GM04503 (cell line): Measurements from ENCODE around the gene FAAP20.
"Not testable (repeated sequence)": the region's sequence is repeated elsewhere in the genome, so short reads cannot be mapped to it uniquely, and the experiment has no call there.

Experiments
- DNase-seq: peaks from one replicate; pipeline ENCODE4 v3.0.0-alpha.2; 2012; ENCODE audit warnings: low read depth

The FAAP20 gene

GRCh38 chr1:2156866-2157265, 37.7 kb downstream of the FAAP20 start:
- DNase-seq = no peak

GRCh38 chr1:2155788-2156187, 38.8 kb downstream of the FAAP20 start:
- DNase-seq = no peak

GRCh38 chr1:2155147-2155598, 39.4 kb downstream of the FAAP20 start:
- no peak for DNase-seq

- no peak for DNase-seq
Measured at GRCh38 chr1:2154022-2154421, 40.5 kb downstream of the FAAP20 start.

GRCh38 chr1:2152954-2153353, 41.6 kb downstream of the FAAP20 start:
- no peak for DNase-seq

- DNase-seq = no peak
Measured at GRCh38 chr1:2151911-2152310, 42.7 kb downstream of the FAAP20 start.

GRCh38 chr1:2151252-2151651, 43.3 kb downstream of the FAAP20 start:
- no peak for DNase-seq

- no peak for DNase-seq
Measured at GRCh38 chr1:2150801-2151200, 43.8 kb downstream of the FAAP20 start.

GRCh38 chr1:2148691-2149090, 45.9 kb downstream of the FAAP20 start:
- DNase-seq = no peak

- not testable (repeated sequence) for DNase-seq
Measured at GRCh38 chr1:2147869-2148268, 46.7 kb downstream of the FAAP20 start.

- no peak for DNase-seq
Measured at GRCh38 chr1:2146836-2147517, 47.6 kb downstream of the FAAP20 start.

GRCh38 chr1:2145946-2146835, 48.4 kb downstream of the FAAP20 start:
- DNase-seq = no peak

GRCh38 chr1:2144501-2145090, 50.0 kb downstream of the FAAP20 start:
- no peak for DNase-seq

GRCh38 chr1:2143814-2144500, 50.6 kb downstream of the FAAP20 start:
- no peak for DNase-seq

- DNase-seq = no peak
Measured at GRCh38 chr1:2141025-2141424, 53.5 kb downstream of the FAAP20 start.
